Activated gamma-delta T cell treated with anti-CD3 and anti-CD28 coated beads, Interleukin-2, amount 50 U/mL, for 16 hours (primary cell): ENCODE measurements around the gene CWC27.
"Not testable (repeated sequence)": the region's sequence is repeated elsewhere in the genome, so short reads cannot be mapped to it uniquely, and the experiment has no call there.

Experiments
- DNase-seq: peaks from one replicate; pipeline ENCODE4 v3.0.0-alpha.2; 2020; ENCODE audit warnings: low read depth

Gene CWC27

DNA sequence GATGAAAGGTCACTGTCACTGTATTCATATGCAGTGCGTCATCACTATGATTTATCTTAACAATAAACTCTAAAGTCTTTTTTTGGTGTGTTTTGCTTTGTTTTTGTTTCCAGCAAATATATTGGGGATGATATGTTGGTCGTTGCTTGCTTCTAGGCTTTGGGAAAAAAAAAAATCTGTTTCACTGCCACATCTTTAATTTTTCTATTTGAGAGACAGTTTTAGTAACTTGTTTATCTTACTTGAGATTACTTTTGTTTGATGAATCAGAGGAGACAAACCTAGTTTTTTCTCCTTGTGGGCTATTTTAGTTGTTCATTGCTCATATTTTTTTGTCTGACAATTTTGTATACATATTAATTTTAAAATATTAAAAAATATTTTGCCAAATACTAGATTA lies 19.4 kb downstream of the CWC27 start:
- no peak for DNase-seq

- no peak for DNase-seq
Observed at GRCh38 chr5:64789457-64789856, 20.7 kb downstream of the CWC27 start.

GRCh38 chr5:64790210-64790609 lies 21.5 kb downstream of the CWC27 start:
- no peak for DNase-seq

GRCh38 chr5:64792469-64792868 lies 23.7 kb downstream of the CWC27 start:
- DNase-seq = no peak

DNA sequence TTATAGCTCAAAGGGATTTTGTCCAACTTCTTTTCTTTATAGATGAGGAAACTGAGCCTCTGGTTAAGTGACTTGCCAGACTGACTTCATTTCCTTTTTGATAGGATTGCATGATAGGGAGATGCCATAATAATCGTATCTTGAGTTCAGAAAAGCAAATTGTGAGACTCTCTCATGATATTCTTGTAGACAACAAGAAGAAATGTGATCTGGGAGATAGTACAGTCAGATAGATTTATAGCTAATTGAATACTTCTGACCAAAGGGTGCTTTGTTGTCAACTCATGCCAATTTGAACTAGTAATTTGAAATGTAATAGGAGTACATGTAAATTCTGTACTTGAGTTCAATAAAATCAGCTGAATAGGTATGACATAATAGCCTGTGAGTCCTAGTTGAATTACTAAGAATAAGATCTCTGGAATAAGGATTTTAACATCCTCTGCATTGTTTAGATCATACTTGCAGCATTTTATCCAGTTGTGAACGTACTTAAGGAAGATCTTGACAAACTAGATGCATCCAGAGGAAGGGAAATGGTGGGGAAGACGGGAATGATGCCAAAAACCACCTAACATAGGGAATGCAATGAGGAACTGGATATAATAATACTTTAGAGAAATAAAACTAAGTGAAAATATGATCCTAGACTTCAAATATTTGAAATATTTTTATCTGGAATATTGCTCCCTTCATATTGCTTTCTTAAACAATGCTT lies 25.5 kb downstream of the CWC27 start:
- no peak for DNase-seq

- DNase-seq = no peak
Observed at GRCh38 chr5:64796301-64796700, 27.6 kb downstream of the CWC27 start.

DNA sequence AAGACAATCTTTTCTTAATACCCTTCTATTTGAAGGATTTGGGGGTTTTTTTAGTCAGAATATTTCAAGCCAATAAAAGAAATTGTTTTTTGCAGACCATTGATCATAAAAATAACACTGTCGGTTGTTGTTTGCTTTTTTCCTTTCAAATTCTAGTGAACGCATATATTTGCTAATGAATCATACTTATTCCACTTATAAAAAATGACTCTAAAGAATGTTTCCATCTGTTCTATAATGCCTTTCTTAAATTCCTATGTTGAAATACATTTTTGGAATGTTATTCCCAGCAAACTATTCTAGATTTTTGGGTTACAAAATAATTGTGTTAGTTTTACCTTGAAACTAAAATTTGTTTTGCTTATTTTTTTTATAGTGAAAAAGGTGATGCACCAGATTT lies 32.2 kb downstream of the CWC27 start:
- no peak for DNase-seq

DNA sequence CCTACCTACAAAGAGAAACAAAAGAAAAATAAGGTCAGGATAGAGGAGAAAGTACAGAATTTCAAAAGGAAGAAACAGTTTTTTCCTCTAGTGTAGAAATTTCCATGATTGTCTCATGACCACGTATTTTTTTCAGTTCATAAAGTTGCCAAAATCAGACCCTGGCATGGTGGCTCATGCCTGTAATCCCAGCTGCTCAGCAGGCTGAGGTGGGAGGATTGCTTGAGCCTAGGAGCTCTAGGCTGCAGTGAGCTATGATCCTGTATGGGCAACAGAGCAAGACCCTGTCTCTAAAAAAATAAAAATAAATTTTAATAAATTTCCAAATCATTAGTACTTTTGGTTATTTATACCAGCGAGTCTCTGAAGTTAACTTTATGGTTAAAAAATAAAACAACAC lies 37.8 kb downstream of the CWC27 start:
- no peak for DNase-seq

- no peak for DNase-seq
Observed at GRCh38 chr5:64807520-64807919, 38.8 kb downstream of the CWC27 start.

DNA sequence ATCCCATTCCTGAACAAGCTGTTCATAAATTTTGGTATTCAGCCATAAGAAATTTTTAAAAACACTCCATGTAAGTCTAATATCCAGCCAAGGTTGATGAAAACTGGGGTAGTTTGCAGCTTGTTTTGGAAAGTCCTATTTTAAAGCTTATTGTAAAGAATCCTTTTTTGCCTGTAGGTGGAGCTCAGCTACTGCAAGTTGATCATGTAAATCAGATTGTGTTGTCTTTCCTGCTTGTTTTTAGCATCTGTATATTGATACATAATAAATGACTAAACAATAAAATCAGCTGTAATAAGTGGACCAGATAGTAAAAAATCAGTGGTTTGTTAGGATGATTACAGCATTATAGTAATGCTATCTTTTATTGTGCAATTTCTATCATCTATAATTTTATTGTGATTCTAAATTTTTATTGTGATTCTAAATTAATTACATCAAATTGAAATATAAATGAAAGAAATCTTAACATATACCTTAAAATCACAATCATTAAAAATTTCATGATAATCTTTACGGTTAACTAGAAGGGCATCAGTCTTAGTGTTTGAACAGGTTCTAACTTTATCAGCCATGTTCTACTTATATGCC lies 42.4 kb downstream of the CWC27 start:
- no peak for DNase-seq

DNA sequence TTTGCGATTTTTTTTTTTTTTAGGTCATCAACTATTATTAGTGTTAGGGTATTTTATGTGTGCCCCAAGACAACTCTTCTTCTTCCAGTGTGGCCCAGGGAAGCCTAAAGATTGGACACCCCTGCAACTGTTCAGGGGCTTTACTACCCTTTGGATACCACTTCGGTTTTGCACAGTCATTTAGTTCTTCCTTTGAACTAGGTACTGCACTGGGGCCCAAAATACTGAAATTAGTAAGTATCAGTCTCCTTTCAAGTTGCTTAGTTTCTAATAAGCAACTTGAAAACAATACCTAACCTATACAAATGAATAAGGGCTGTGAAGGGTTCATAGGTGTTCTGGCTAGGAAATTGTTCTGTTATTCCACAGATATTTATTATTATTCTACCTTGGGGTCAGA lies 45.3 kb downstream of the CWC27 start:
- no peak for DNase-seq

DNA sequence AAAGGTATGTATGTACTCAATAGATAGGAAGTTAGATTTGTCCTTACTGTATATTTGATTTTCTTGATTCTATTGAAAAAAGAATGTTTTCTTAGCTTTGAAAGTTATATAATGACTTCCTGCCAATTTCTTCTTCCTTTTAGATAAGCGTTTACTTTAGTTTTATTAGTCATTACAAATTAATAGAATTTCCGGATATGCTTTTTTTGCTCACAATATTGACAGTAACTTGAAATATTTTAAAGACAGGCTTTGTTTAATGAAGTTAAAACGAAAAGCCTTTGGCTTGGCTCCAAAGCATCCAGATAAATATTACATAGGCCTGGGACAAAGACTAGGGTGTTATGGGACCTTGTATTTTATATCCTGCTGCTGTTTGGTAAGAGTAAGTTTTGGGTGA lies 49.5 kb downstream of the CWC27 start:
- DNase-seq = no peak

- not testable (repeated sequence) for DNase-seq
Observed at GRCh38 chr5:64819345-64819744, 50.6 kb downstream of the CWC27 start.

- DNase-seq = no peak
Observed at GRCh38 chr5:64822320-64822719, 53.6 kb downstream of the CWC27 start.

GRCh38 chr5:64826541-64826940 lies 57.8 kb downstream of the CWC27 start:
- no peak for DNase-seq

- DNase-seq = no peak
Observed at GRCh38 chr5:64827703-64828102, 59.0 kb downstream of the CWC27 start.

GRCh38 chr5:64830650-64831049 lies 61.9 kb downstream of the CWC27 start:
- not testable (repeated sequence) for DNase-seq

GRCh38 chr5:64831996-64832395 lies 63.3 kb downstream of the CWC27 start:
- no peak for DNase-seq

- no peak for DNase-seq
Observed at GRCh38 chr5:64834037-64834436, 65.3 kb downstream of the CWC27 start.

- no peak for DNase-seq
Observed at GRCh38 chr5:64834611-64835010, 65.9 kb downstream of the CWC27 start.

DNA sequence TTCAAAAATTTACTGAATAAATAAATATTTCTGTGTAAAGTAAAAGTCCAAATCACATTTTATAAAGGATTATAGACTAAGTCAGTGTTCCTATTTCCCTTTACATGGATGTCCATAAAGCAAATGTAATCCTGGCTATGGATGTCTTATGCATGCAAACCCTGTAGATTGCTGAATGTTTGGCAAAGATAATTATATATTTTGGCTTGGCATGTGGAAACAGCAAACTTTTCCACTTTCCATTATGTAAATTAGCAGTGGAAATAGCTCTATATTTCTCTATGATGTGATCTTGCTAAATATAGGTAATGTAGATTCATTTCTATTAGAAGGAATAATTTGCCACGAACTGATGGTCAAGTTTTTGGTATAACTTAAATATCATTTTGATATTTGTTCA lies 66.5 kb downstream of the CWC27 start:
- no peak for DNase-seq

DNA sequence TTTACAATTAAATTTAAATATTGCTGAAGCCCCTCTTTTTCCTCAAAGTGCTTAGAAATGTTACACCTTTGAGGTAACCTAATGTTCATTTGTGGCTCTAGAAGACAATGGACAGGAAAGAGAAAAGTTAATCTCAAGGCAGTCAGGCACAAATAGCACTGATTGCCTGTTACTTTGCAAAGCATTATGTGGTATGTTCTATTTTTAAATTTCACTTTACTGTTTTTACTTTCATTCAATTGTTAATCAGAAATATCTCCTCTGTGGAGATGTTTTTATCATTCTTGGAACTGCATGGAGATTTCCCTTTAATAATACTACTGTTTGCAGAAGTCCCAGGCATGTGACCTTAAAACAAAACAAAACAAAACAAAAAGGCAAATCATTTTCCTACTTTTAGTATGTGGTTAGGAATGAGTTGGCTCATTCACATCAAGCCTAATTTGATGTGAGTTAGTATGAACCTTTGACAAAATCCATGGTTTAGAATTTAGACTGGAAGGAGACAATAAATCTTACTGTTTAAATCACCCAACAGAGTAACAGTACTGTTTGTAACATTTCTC lies 67.5 kb downstream of the CWC27 start:
- DNase-seq = no peak

GRCh38 chr5:64836786-64837185 lies 68.1 kb downstream of the CWC27 start:
- DNase-seq = no peak

- no peak for DNase-seq
Observed at GRCh38 chr5:64838376-64838775, 69.6 kb downstream of the CWC27 start.
